Neural progenitor cell (in vitro differentiated cells): ENCODE data around the gene NDUFA12. TPM values are rescaled to one million over a fixed set of nuclear protein-coding genes. Genes with fewer than 3 reads are reported as not detected.

Experiments
- DNase-seq: peaks from one replicate; pipeline ENCODE4 v3.0.0-alpha.2; 2016; ENCODE audit warnings: low spot score
- H2AFZ ChIP-seq: fragments of 200-600 bp; sonication (generic); replicated peaks from 2 replicates; pipeline ENCODE4 v1.6.1; 2016; ENCODE audit warnings: antibody characterized with exemption
- H3F3A ChIP-seq: fragments of 200-600 bp; sonication (generic); 2 replicates; pipeline ENCODE4 v1.6.1; 2016; ENCODE audit warnings: antibody characterized with exemption, low read depth
- H3K27ac ChIP-seq: fragments of 200-600 bp; sonication (generic); 2 replicates; pipeline ENCODE4 v1.5.1; 2016; ENCODE audit warnings: mild to moderate bottlenecking
- H3K27me3 ChIP-seq: fragments of 200-600 bp; sonication (generic); 2 replicates; pipeline ENCODE4 v1.6.1; 2016; ENCODE audit warnings: mild to moderate bottlenecking, moderate library complexity
- H3K36me3 ChIP-seq: fragments of 200-600 bp; sonication (generic); 2 replicates; pipeline ENCODE4 v1.5.1; 2016
- H3K4me1 ChIP-seq: fragments of 200-600 bp; sonication (generic); 2 replicates; pipeline ENCODE4 v1.6.1; 2016; ENCODE audit warnings: mixed run types
- H3K4me2 ChIP-seq: fragments of 200-600 bp; sonication (generic); 2 replicates; pipeline ENCODE4 v1.6.1; 2016
- H3K4me3 ChIP-seq: fragments of 200-600 bp; sonication (generic); 2 replicates; pipeline ENCODE4 v1.5.1; 2016
- H3K79me2 ChIP-seq: fragments of 200-600 bp; sonication (generic); 2 replicates; pipeline ENCODE4 v1.6.1; 2016; ENCODE audit warnings: low read depth
- H3K9ac ChIP-seq: fragments of 200-600 bp; sonication (generic); 2 replicates; pipeline ENCODE4 v1.6.1; 2016
- H3K9me3 ChIP-seq: fragments of 200-600 bp; sonication (generic); 2 replicates; pipeline ENCODE4 v1.5.1; 2016; ENCODE audit warnings: low read depth
- H4K20me1 ChIP-seq: fragments of 200-600 bp; sonication (generic); 2 replicates; pipeline ENCODE4 v1.6.1; 2016; ENCODE audit warnings: low read depth
- H3K27ac Mint-ChIP-seq: 3 replicates; pipeline ENCODE4 v1.8.0; 2021; ENCODE audit warnings: mixed read lengths
- H3K27me3 Mint-ChIP-seq: 2 replicates; pipeline ENCODE4 v1.8.0; 2022; ENCODE audit warnings: low read depth, mild to moderate bottlenecking, inconsistent platforms, moderate library complexity, mixed read lengths; ENCODE audit not compliant: insufficient read depth
- H3K36me3 Mint-ChIP-seq: 3 replicates; pipeline ENCODE4 v1.8.0; 2021; ENCODE audit warnings: mixed read lengths
- H3K4me1 Mint-ChIP-seq: 3 replicates; pipeline ENCODE4 v1.8.0; 2021; ENCODE audit warnings: mixed read lengths
- H3K4me3 Mint-ChIP-seq: 3 replicates; pipeline ENCODE4 v1.8.0; 2021; ENCODE audit warnings: mild to moderate bottlenecking, moderate library complexity, mixed read lengths
- H3K9me3 Mint-ChIP-seq: 3 replicates; pipeline ENCODE4 v1.8.0; 2020; ENCODE audit warnings: mixed read lengths
- EZH2 ChIP-seq: fragments of 200-600 bp; sonication (generic); IDR thresholded peaks from 2 replicates; pipeline ENCODE4 v1.6.1; 2017; ENCODE audit warnings: antibody characterized with exemption, mild to moderate bottlenecking, moderate library complexity
- EZH2phosphoT487 ChIP-seq: fragments of 200-600 bp; sonication (generic); IDR thresholded peaks from 2 replicates; pipeline ENCODE4 v1.6.1; 2017; ENCODE audit warnings: antibody characterized with exemption
- total RNA-seq: library from RNA; depleted of rRNA; stranded (reverse); fragments of >200 nt; gene quantifications from 2 replicates; pipeline ENCODE4 v1.2.3, GENCODE V29; 2015; ENCODE audit warnings: low replicate concordance
- TF ChIP-seq, protein P1 (sequence below): fragments of 200-600 bp; sonication (generic); IDR thresholded peaks from 2 replicates; pipeline ENCODE4 v1.5.1; 2017; ENCODE audit warnings: antibody characterized with exemption, mild to moderate bottlenecking

NDUFA12 gene
- total RNA-seq, 1 donor from 2014 or later: 170 TPM

DNA sequence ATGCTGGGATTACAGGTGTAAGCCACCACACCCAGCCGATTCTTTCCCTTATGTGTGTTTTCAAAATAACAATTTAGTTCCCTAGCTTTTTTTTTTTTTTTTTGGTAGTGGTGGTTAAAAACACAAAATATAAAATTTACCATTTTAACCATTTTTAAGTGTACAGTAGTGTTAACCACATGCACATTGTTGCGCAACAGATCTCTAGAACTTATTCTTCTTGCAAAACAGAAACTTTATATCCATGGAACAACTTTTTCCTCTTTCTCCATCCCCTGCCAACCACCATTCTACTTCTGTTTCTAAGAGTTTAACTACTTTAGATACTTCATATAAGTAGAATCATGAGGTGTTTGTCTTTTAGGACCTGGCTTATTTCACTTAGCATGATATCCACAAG, 1.1 kb upstream of the NDUFA12 start:
- no peak overlapping the region for H2AFZ ChIP-seq
- peak overlapping the region; percentile 28 for H3K4me3 Mint-ChIP-seq
- no peaks in the 10 kb centered on the region for H3F3A ChIP-seq

DNA sequence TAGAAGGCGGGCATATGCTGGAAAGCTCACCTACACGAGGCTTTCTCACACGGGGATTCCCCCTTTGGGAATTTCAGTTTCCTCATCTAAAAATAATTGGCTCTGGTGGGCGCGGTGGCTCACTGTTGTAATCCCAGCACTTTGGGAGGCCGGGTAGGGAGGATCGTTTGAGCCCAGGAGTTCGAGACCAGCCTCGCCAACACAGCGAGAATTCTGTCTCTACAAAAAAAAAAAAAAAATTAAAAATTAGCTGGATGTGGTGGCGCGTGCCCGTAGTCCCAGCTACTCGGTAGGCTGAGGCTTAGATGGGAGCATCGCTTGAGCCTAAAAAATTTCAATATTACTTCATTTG, 400 bp upstream of the NDUFA12 start:
- peak overlapping the region; percentile 81 for H3K4me3 ChIP-seq
- no peaks in the 10 kb centered on the region for H3F3A ChIP-seq
- H3K27me3 Mint-ChIP-seq: no peaks in the 10 kb centered on the region
- H4K20me1 ChIP-seq: no peaks in the 10 kb centered on the region
- peak overlapping the region; percentile 77 for H3K27ac Mint-ChIP-seq
- peaks cover 38% of the 10 kb centered on the region for H3K79me2 ChIP-seq
- H3K9ac ChIP-seq: no peak overlapping the region
- H3K4me1 Mint-ChIP-seq: peaks cover 8% of the 10 kb centered on the region
- H3K9me3 ChIP-seq: no peaks in the 10 kb centered on the region
- H3K27me3 ChIP-seq: no peaks in the 10 kb centered on the region
- peaks cover 4% of the 10 kb centered on the region for H3K4me1 ChIP-seq
- H3K36me3 ChIP-seq: peaks cover 7% of the 10 kb centered on the region
- H3K9me3 Mint-ChIP-seq: peaks cover 20% of the 10 kb centered on the region
- H2AFZ ChIP-seq: peak overlapping the region; percentile 77
- TF ChIP-seq EZH2 (no peak), EZH2phosphoT487 (no peak)
- TF ChIP-seq, protein P1, sequence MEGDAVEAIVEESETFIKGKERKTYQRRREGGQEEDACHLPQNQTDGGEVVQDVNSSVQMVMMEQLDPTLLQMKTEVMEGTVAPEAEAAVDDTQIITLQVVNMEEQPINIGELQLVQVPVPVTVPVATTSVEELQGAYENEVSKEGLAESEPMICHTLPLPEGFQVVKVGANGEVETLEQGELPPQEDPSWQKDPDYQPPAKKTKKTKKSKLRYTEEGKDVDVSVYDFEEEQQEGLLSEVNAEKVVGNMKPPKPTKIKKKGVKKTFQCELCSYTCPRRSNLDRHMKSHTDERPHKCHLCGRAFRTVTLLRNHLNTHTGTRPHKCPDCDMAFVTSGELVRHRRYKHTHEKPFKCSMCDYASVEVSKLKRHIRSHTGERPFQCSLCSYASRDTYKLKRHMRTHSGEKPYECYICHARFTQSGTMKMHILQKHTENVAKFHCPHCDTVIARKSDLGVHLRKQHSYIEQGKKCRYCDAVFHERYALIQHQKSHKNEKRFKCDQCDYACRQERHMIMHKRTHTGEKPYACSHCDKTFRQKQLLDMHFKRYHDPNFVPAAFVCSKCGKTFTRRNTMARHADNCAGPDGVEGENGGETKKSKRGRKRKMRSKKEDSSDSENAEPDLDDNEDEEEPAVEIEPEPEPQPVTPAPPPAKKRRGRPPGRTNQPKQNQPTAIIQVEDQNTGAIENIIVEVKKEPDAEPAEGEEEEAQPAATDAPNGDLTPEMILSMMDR: no peak
- no peak for DNase-seq
- H3K36me3 Mint-ChIP-seq: peaks cover 11% of the 10 kb centered on the region
- H3K4me3 Mint-ChIP-seq: peak overlapping the region; percentile 98
- no peak overlapping the region for H3K27ac ChIP-seq
- peak overlapping the region; percentile 89 for H3K4me2 ChIP-seq

More for the DNA sequence above, 1.1 kb upstream of the NDUFA12 start:
- no peak for DNase-seq
- Mint-ChIP-seq H3K27ac (no peak overlapping the region), H3K4me1 (peaks cover 8% of the 10 kb centered on the region), H3K36me3 (peaks cover 5% of the 10 kb centered on the region), H3K27me3 (no peaks in the 10 kb centered on the region), H3K9me3 (peaks cover 24% of the 10 kb centered on the region)
- Histone ChIP-seq H4K20me1 (no peaks in the 10 kb centered on the region), H3K36me3 (peaks cover 7% of the 10 kb centered on the region), H3K79me2 (peaks cover 31% of the 10 kb centered on the region), H3K27ac (no peak overlapping the region), H3K4me1 (peaks cover 4% of the 10 kb centered on the region), H3K27me3 (no peaks in the 10 kb centered on the region), H3K9ac (no peak overlapping the region), H3K4me3 (no peak overlapping the region), H3K4me2 (no peak overlapping the region), H3K9me3 (no peaks in the 10 kb centered on the region)
- TF ChIP-seq EZH2phosphoT487: no peak
- no peak for TF ChIP-seq EZH2
- TF ChIP-seq, protein P1: no peak

DNA sequence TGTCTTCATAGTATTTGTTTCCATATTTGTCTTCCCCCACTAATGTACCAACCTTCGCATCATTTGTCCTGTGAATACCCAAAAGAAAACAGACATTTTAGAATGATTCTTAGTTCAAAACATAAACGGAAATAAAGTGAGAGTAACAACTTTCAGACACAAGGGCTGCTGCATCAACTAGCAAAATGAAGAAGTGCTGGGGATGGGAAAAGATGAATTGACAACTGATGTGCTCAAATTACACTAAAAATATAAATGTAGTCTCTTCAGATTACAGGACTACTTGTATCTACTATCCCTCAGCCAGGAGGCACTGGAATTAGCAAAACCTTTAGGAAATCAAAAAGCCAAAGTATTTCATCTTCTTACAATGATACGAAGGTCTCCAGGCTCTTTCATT, 743 bp downstream of the NDUFA12 start:
- H3K27me3 ChIP-seq: no peaks in the 10 kb centered on the region
- H3K79me2 ChIP-seq: peaks cover 50% of the 10 kb centered on the region
- no peak overlapping the region for H3K27ac ChIP-seq
- no peak for DNase-seq
- Mint-ChIP-seq H3K9me3 (peaks cover 15% of the 10 kb centered on the region), H3K27ac (peak overlapping the region; percentile 20), H3K27me3 (no peaks in the 10 kb centered on the region), H3K4me3 (peak overlapping the region; percentile 98), H3K4me1 (peaks cover 8% of the 10 kb centered on the region), H3K36me3 (peaks cover 11% of the 10 kb centered on the region)
- no peaks in the 10 kb centered on the region for H3K9me3 ChIP-seq
- H3F3A ChIP-seq: no peaks in the 10 kb centered on the region
- peak overlapping the region; percentile 77 for H2AFZ ChIP-seq
- peak overlapping the region; percentile 81 for H3K4me3 ChIP-seq
- H3K4me2 ChIP-seq: peak overlapping the region; percentile 89
- H4K20me1 ChIP-seq: no peaks in the 10 kb centered on the region
- TF ChIP-seq, protein P1: no peak
- TF ChIP-seq EZH2phosphoT487: no peak
- TF ChIP-seq EZH2: no peak
- peaks cover 4% of the 10 kb centered on the region for H3K4me1 ChIP-seq
- peak overlapping the region; percentile 56 for H3K9ac ChIP-seq
- peaks cover 7% of the 10 kb centered on the region for H3K36me3 ChIP-seq
